ENCODE measurements around the gene MPL. TPM values are rescaled to one million over a fixed set of nuclear protein-coding genes. Genes with fewer than 3 reads are reported as not detected.

The MPL gene
- total and polyA plus RNA-seq, 5 donors from 2014 or later = 2.2 TPM; not detected in 4

DNA sequence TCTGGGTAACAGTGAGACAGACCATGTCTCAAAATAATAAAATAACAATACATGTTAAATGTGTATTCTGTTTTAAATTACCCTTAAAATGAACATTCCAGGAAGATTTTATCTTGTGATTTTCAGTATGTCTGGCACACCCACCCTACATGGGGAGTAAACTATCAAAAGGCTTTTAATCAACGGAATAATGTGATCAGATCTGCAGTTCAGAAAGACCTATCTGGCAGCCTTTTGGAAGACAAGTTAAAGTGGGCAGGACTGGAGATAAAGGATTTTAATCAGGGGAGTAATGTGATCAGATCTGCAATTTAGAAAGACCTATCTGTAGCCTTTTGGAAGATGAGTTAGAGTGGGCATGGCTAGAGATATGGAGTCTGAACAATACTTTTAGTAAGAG lies 41.9 kb downstream of the MPL start:
- no peaks in the 10 kb centered on the region for H3K9me3 ChIP-seq (ENCODE audit: control insufficient read depth in 2 of 2, low read length in 2 of 2)
- Mint-ChIP-seq H3K4me3 (no peak overlapping the region), H3K27me3 (no peaks in the 10 kb centered on the region), H3K9me3 (no peaks in the 10 kb centered on the region), H3K36me3 (peaks cover 30% of the 10 kb centered on the region), H3K27ac (no peak overlapping the region), H3K4me1 (peaks cover 0 to 22% (median 6%) of the 10 kb centered on the region in 4 donors)
- H3K36me3 ChIP-seq (ENCODE audit: control insufficient read depth, insufficient read depth, low read length) = peaks cover 31% of the 10 kb centered on the region
- no peak for DNase-seq
- H3K4me1 ChIP-seq (ENCODE audit: control insufficient read depth, insufficient read depth, low read length, poor library complexity, severe bottlenecking) = no peaks in the 10 kb centered on the region
- H3K4me3 ChIP-seq (ENCODE audit: low read depth, low read length) = no peak overlapping the region
- H3K27me3 ChIP-seq (ENCODE audit: control insufficient read depth, insufficient read depth, low read length) = no peaks in the 10 kb centered on the region
- no peak for ATAC-seq (ENCODE audit: low read depth in 2 of 2)
- no peak overlapping the region for H3K27ac ChIP-seq (ENCODE audit: insufficient read depth, low read length, poor library complexity, severe bottlenecking)

DNA sequence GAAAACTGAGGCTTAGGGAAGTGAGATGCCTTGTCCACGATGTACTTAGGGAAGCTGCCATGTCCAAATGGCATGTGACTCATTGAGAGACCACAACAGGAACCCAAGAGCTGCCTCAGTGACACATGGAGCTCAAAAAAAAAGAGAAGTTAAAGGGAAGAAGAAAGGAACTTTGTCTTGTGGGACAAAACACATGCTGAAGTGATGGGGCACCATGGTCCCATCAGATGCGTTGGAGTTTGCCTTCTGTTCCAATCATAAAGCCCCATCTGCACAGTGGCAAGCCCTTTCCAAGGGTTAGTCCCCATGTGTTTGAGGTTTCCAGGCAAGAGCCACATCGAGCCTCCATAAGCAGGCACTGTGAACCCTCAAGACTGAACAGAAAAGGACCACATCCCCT lies 44.0 kb downstream of the MPL start:
- ATAC-seq (ENCODE audit: low read depth in 2 of 2) = no peak
- Histone ChIP-seq H3K27ac (ENCODE audit: insufficient read depth, low read length, poor library complexity, severe bottlenecking) (no peak overlapping the region), H3K36me3 (ENCODE audit: control insufficient read depth, insufficient read depth, low read length) (peaks cover 52% of the 10 kb centered on the region), H3K27me3 (ENCODE audit: control insufficient read depth, insufficient read depth, low read length) (no peaks in the 10 kb centered on the region), H3K9me3 (ENCODE audit: control insufficient read depth in 2 of 2, low read length in 2 of 2) (no peaks in the 10 kb centered on the region), H3K4me1 (ENCODE audit: control insufficient read depth, insufficient read depth, low read length, poor library complexity, severe bottlenecking) (no peaks in the 10 kb centered on the region), H3K4me3 (ENCODE audit: low read depth, low read length) (no peak overlapping the region)
- no peaks in the 10 kb centered on the region for H3K9me3 Mint-ChIP-seq
- H3K27ac Mint-ChIP-seq = peak overlapping the region in 2 of 3 donors; percentile 29 to 62
- H3K27me3 Mint-ChIP-seq = no peaks in the 10 kb centered on the region
- H3K4me3 Mint-ChIP-seq = no peak overlapping the region
- peaks cover 40% of the 10 kb centered on the region for H3K36me3 Mint-ChIP-seq
- H3K4me1 Mint-ChIP-seq = peaks cover 0 to 23% (median 6%) of the 10 kb centered on the region in 4 donors
- no peak for DNase-seq

DNA sequence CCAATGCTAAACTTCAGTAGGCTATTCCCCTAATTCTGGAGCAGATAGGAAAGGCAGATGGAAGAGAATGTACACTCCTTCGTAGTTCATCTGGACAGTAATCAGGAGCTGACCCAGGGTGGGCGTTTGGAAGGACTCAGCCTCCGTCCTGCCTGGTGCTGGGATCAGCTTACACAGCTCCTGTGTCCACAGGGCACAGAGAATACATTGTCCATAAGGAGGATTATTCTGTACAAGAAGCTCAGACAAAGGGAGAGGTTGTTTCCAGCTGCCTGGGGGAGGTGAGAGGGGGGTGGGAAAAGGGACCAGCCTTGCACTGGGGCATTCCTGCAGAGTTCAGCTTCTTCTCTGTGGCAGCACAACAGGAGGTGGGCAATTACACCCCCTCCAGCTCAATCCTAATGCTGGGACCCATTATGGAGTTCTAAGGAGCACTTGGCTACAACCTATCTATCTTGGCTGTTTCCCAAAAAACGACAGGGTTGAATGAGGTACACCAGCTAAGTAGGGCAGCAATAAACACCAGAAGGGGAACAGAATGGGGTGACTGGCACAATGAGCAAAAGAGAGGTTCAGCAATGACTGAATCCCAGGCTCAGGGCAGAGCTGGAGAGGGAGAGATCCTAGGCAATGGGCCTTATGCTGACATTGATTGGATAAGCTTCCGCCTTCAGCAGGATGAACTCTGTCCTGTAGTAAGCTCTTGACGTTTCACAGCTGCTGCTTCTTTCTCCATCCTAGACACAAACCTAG lies 44.6 kb downstream of the MPL start:
- Histone ChIP-seq H3K27ac (ENCODE audit: insufficient read depth, low read length, poor library complexity, severe bottlenecking) (no peak overlapping the region), H3K4me3 (ENCODE audit: low read depth, low read length) (no peak overlapping the region), H3K27me3 (ENCODE audit: control insufficient read depth, insufficient read depth, low read length) (no peaks in the 10 kb centered on the region), H3K36me3 (ENCODE audit: control insufficient read depth, insufficient read depth, low read length) (peaks cover 58% of the 10 kb centered on the region), H3K4me1 (ENCODE audit: control insufficient read depth, insufficient read depth, low read length, poor library complexity, severe bottlenecking) (no peaks in the 10 kb centered on the region), H3K9me3 (ENCODE audit: control insufficient read depth in 2 of 2, low read length in 2 of 2) (no peaks in the 10 kb centered on the region)
- Mint-ChIP-seq H3K4me3 (no peak overlapping the region), H3K9me3 (no peaks in the 10 kb centered on the region), H3K36me3 (peaks cover 40% of the 10 kb centered on the region), H3K27me3 (no peaks in the 10 kb centered on the region), H3K4me1 (peaks cover 0 to 23% (median 7%) of the 10 kb centered on the region in 4 donors), H3K27ac (peak overlapping the region in 1 of 3 donors; percentile 29)
- DNase-seq (no peak), ATAC-seq (ENCODE audit: low read depth in 2 of 2) (no peak)

DNA sequence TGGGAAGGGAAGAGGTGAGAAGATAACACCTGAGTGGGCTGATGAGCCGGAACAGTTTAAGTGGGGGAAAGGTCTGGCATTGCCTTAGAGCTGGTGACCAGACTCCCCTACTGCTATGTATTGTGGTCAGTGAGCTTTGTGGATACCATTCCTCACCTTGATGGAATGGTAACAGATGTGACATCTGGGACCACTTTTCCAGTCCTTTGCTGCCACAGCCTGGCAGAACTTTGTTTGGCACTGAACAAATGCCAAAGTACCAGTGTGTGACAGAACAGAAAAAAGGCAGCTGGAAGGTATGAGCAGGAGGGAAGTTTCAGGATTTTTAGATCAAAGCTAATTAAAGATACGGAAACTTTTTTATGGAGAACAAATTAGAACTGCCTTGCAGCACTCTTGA lies 45.8 kb downstream of the MPL start:
- ATAC-seq (ENCODE audit: low read depth in 2 of 2) (no peak), DNase-seq (no peak)
- H3K27me3 ChIP-seq (ENCODE audit: control insufficient read depth, insufficient read depth, low read length) = no peaks in the 10 kb centered on the region
- Mint-ChIP-seq H3K9me3 (no peaks in the 10 kb centered on the region), H3K4me1 (peaks cover 5 to 31% (median 9%) of the 10 kb centered on the region in 4 donors), H3K27ac (peak overlapping the region in 1 of 3 donors; percentile 76), H3K36me3 (peaks cover 38% of the 10 kb centered on the region), H3K27me3 (no peaks in the 10 kb centered on the region), H3K4me3 (no peak overlapping the region)
- no peak overlapping the region for H3K4me3 ChIP-seq (ENCODE audit: low read depth, low read length)
- H3K36me3 ChIP-seq (ENCODE audit: control insufficient read depth, insufficient read depth, low read length) = peaks cover 63% of the 10 kb centered on the region
- peaks cover 10% of the 10 kb centered on the region for H3K4me1 ChIP-seq (ENCODE audit: control insufficient read depth, insufficient read depth, low read length, poor library complexity, severe bottlenecking)
- no peaks in the 10 kb centered on the region for H3K9me3 ChIP-seq (ENCODE audit: control insufficient read depth in 2 of 2, low read length in 2 of 2)
- no peak overlapping the region for H3K27ac ChIP-seq (ENCODE audit: insufficient read depth, low read length, poor library complexity, severe bottlenecking)

DNA sequence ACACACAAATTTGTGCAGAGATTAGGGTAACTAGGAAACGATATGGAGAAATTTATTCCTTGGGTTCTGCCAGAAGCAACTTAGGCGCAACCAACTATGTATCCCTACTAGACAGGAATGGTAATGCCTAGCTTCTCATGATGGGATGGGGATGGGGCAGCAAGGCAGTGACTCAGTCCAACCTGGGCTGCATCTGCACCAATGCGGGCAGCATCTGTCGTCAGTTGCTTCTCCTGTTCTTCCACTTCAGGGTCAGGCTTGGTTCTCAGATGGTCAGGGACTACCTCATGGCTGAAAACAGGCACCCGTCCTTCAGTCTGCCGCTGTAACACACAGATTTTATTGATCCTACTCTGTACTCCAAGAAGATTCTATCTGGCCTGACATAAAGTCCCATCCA lies 49.1 kb downstream of the MPL start:
- H3K4me3 ChIP-seq (ENCODE audit: low read depth, low read length) = no peak overlapping the region
- DNase-seq (no peak), ATAC-seq (ENCODE audit: low read depth in 2 of 2) (no peak)
- no peak overlapping the region for H3K27ac ChIP-seq (ENCODE audit: insufficient read depth, low read length, poor library complexity, severe bottlenecking)
- H3K36me3 Mint-ChIP-seq = peaks cover 28% of the 10 kb centered on the region
- peaks cover 12 to 59% (median 28%) of the 10 kb centered on the region in 4 donors for H3K4me1 Mint-ChIP-seq
- peaks cover 20% of the 10 kb centered on the region for H3K4me1 ChIP-seq (ENCODE audit: control insufficient read depth, insufficient read depth, low read length, poor library complexity, severe bottlenecking)
- H3K27me3 Mint-ChIP-seq = no peaks in the 10 kb centered on the region
- H3K4me3 Mint-ChIP-seq = peak overlapping the region in 1 of 4 donors; percentile 96
- H3K9me3 ChIP-seq (ENCODE audit: control insufficient read depth in 2 of 2, low read length in 2 of 2) = no peaks in the 10 kb centered on the region
- H3K9me3 Mint-ChIP-seq = no peaks in the 10 kb centered on the region
- H3K27ac Mint-ChIP-seq = peak overlapping the region in 2 of 3 donors; percentile 20 to 68
- H3K27me3 ChIP-seq (ENCODE audit: control insufficient read depth, insufficient read depth, low read length) = no peaks in the 10 kb centered on the region
- peaks cover 59% of the 10 kb centered on the region for H3K36me3 ChIP-seq (ENCODE audit: control insufficient read depth, insufficient read depth, low read length)

DNA sequence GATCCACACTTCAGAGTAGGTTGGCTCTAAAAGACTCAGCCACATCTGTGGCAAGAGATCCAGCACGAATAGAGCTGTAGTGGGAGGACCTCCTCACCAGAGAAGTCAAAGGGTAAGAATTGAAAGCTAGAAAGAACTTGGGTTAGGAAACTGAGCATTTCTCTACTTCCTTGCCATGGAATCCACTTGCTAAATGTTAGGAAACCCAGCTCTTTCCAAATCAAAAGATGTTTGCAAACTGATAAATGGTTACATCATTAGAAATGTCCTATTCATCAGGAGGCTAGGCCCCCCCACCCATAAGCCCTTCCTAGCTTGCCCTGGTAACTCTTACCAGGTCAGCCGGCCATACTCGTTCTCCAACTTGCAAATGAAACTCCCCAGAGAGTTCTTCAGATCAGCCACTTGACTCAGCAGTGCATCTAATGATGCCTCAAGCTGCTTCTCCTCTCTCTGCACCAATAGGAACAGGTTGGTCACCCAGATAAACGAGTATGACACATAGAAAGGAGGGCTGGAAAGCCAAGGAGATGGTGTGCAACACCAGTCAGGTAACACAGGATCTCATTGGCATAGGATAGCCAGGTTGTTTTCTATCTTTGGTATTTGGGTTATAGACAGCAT lies 50.5 kb downstream of the MPL start:
- Mint-ChIP-seq H3K9me3 (no peaks in the 10 kb centered on the region), H3K27me3 (no peaks in the 10 kb centered on the region), H3K36me3 (peaks cover 23% of the 10 kb centered on the region), H3K4me1 (peaks cover 18 to 61% (median 33%) of the 10 kb centered on the region in 4 donors), H3K4me3 (peak overlapping the region; percentile 96 to 100 (median 100)), H3K27ac (peak overlapping the region; percentile 32 to 100 (median 99))
- Histone ChIP-seq H3K4me1 (ENCODE audit: control insufficient read depth, insufficient read depth, low read length, poor library complexity, severe bottlenecking) (peaks cover 20% of the 10 kb centered on the region), H3K27ac (ENCODE audit: insufficient read depth, low read length, poor library complexity, severe bottlenecking) (no peak overlapping the region), H3K36me3 (ENCODE audit: control insufficient read depth, insufficient read depth, low read length) (peaks cover 45% of the 10 kb centered on the region), H3K4me3 (ENCODE audit: low read depth, low read length) (peak overlapping the region; percentile 94), H3K9me3 (ENCODE audit: control insufficient read depth in 2 of 2, low read length in 2 of 2) (no peaks in the 10 kb centered on the region), H3K27me3 (ENCODE audit: control insufficient read depth, insufficient read depth, low read length) (no peaks in the 10 kb centered on the region)
- no peak for ATAC-seq (ENCODE audit: low read depth in 2 of 2)
- no peak for DNase-seq

DNA sequence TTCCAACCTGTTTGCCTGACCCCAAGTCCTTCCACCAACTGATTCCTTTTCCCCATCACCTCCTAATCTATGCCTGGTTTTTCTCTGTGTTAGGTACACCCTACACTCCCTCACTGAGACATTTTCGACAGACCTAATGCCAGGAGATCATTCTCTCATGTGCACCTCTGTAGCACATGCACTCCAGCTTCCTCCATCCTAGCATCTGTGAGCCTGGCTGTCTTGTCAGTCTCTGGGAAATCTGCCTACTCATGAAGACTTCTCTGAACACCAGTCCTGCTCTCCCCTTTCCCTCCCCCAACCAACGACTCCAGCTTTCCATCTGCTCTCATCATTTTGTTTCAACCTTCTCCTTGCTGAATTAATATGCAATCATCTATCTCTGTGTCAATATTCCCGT lies 51.0 kb downstream of the MPL start:
- peak overlapping the region; percentile 94 for H3K4me3 ChIP-seq (ENCODE audit: low read depth, low read length)
- peaks cover 23% of the 10 kb centered on the region for H3K36me3 Mint-ChIP-seq
- no peak for ATAC-seq (ENCODE audit: low read depth in 2 of 2)
- no peaks in the 10 kb centered on the region for H3K9me3 ChIP-seq (ENCODE audit: control insufficient read depth in 2 of 2, low read length in 2 of 2)
- peak overlapping the region; percentile 32 to 100 (median 99) for H3K27ac Mint-ChIP-seq
- peaks cover 19 to 62% (median 37%) of the 10 kb centered on the region in 4 donors for H3K4me1 Mint-ChIP-seq
- peak overlapping the region; percentile 75 for H3K27ac ChIP-seq (ENCODE audit: insufficient read depth, low read length, poor library complexity, severe bottlenecking)
- peaks cover 20% of the 10 kb centered on the region for H3K4me1 ChIP-seq (ENCODE audit: control insufficient read depth, insufficient read depth, low read length, poor library complexity, severe bottlenecking)
- H3K27me3 Mint-ChIP-seq = no peaks in the 10 kb centered on the region
- peak overlapping the region; percentile 96 to 100 (median 100) for H3K4me3 Mint-ChIP-seq
- H3K9me3 Mint-ChIP-seq = no peaks in the 10 kb centered on the region
- DNase-seq = no peak
- H3K36me3 ChIP-seq (ENCODE audit: control insufficient read depth, insufficient read depth, low read length) = peaks cover 40% of the 10 kb centered on the region
- no peaks in the 10 kb centered on the region for H3K27me3 ChIP-seq (ENCODE audit: control insufficient read depth, insufficient read depth, low read length)

Data from CD4-positive, CD25-positive, alpha-beta regulatory T cell (primary cell).